SK-N-SH (cell line): ENCODE data around the gene LTB4R2.

Experiments used
- EZH2phosphoT487 ChIP-seq: fragments of 200-600 bp; sonication (generic); IDR thresholded peaks from 2 replicates; pipeline ENCODE4 v1.6.1; 2017; ENCODE audit warnings: low read depth, mixed run types, mild to moderate bottlenecking, antibody characterized with exemption, moderate library complexity, borderline replicate concordance
- TF ChIP-seq, protein P1 (sequence below): fragments of 200-600 bp; sonication (generic); IDR thresholded peaks from 2 replicates; pipeline ENCODE4 v1.6.1; 2017; ENCODE audit warnings: antibody characterized with exemption, mild to moderate bottlenecking, moderate library complexity
- TF ChIP-seq, protein P2 (sequence below): IDR thresholded peaks from 2 replicates; pipeline ENCODE4 v1.4.0; 2012; ENCODE audit warnings: low read depth

DNA sequence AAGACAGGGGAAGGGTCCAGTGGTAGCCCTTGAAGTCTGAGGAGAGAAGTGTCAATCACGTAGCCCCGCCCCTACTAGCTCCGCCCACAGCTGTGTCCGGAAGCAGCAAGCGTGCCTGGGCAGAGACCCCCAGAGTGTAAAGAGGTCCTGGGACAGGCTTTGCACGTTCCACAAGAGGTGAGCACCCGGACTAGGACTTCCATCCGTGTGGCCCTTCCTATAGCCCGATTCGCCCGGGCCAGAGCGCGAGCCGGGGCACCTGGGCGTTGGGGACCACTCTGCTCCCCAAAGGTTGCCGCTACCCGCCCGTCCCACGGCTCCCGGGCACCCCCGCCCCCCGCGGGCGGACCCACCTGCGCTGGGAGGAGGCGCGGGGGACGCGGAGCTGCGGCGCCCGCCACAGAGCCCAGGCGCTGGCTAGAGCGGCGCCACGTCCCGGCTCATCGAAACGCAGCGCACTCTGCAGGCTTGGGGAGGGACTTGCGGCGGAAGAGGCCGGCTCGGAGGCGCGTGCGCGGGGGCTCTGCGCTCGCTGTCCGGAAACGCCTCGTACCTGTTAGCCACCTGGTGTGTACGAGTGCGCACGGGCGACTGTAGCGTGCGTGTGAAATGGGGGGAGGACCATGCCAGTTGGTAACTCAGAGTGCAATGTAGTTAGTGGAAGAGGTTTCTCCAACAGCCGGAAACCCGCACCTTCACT is 38.7 kb upstream of the LTB4R2 start, which contains the start of gene RABGGTA:
- no peak for TF ChIP-seq EZH2phosphoT487
- TF ChIP-seq, protein P1, sequence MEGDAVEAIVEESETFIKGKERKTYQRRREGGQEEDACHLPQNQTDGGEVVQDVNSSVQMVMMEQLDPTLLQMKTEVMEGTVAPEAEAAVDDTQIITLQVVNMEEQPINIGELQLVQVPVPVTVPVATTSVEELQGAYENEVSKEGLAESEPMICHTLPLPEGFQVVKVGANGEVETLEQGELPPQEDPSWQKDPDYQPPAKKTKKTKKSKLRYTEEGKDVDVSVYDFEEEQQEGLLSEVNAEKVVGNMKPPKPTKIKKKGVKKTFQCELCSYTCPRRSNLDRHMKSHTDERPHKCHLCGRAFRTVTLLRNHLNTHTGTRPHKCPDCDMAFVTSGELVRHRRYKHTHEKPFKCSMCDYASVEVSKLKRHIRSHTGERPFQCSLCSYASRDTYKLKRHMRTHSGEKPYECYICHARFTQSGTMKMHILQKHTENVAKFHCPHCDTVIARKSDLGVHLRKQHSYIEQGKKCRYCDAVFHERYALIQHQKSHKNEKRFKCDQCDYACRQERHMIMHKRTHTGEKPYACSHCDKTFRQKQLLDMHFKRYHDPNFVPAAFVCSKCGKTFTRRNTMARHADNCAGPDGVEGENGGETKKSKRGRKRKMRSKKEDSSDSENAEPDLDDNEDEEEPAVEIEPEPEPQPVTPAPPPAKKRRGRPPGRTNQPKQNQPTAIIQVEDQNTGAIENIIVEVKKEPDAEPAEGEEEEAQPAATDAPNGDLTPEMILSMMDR = peak; percentile 68
- TF ChIP-seq, protein P2, sequence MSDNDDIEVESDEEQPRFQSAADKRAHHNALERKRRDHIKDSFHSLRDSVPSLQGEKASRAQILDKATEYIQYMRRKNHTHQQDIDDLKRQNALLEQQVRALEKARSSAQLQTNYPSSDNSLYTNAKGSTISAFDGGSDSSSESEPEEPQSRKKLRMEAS = peak; percentile 84
